HL-60/S4 treated with retinoic acid at 250 ng/mL for 4 days and 3 days (cell line): ENCODE results near the gene ZNF853.

Experiments used
- in situ Hi-C: fragments of 300-500 bp; cut with MboI; formaldehyde crosslinking; loops from 2 replicates; pipeline ENCODE4 v1.7.0; 2022; ENCODE audit warnings: low sequenced_read_pairs

The ZNF853 gene

DNA sequence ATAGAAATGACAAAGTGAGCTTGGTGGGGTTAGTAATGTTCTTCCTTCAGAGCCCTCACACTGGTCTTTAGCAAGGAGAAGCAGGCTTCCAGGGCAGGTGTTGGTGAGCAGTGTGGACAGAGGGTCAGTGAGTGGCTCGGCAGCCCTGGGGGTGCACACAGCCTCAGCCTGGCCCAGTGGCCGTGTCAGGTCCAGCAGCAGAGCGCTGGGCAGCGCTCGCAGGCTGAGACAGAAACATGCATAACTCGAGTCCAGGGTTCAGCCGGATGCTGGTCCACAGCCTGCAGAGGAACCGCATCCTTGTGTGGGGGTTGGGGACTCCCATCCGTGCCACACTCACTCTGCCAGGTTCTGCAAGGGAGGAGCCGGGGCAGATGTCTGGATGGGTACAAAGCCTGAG, 11.0 kb upstream of the ZNF853 start:
- in situ Hi-C loops = no loop called here

DNA sequence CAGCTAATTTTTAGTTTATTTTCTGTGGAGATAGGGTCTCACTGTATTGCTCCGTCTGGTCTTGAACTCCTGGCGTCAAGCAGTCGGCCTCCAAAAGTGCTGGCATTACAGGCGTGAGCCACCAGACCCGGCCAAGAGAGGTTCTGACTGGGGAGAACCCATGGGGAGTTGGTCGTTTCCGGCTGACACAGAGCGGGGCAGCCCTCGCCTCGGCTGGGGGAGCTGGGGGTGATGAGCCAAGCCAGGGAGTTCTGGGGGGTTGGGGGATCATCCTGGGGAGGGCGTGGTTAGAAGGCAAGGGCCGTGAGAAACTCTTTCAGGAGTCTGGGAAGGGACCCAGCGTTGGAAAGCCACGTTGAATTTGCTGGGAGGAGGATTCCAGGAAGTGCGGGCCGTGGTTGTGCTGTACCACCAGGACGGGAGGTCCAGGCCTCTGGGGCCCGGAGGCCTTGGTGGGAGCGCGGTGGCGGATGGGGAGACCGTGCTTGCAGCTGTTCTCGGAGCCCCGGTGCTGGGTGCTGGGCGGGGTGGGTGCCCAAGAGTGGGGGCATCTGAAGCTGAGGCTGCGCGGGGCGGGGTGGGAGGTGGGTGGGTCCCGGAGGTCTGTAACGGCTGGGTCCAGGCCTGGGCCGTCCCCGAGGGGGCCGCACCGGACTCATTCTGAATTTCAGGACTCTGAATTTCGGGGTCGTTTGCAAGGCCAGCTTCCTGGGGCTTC, 8.4 kb upstream of the ZNF853 start:
- in situ Hi-C loops = no loop called here

DNA sequence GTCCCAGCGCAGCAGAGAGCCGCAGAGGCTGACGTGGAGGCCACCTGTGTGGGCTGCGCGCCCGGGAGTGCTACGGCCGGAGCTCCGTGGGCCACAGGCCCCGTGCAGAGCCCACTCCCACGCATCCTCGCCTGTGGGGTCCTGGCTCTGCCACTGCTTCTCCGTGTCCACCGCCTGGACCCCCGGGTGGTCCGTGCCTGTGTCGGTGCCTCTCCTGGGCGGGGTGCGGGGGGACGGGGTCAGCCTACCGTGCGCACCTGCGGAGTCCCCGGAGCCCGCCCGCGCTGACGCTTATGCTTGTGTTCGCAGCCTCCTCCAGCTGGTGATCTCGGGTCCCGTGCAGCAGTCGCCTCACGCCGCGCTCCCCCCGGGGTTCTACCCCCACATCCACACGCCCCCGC, 7.8 kb upstream of the ZNF853 start:
- in situ Hi-C loops = no loop called here

DNA sequence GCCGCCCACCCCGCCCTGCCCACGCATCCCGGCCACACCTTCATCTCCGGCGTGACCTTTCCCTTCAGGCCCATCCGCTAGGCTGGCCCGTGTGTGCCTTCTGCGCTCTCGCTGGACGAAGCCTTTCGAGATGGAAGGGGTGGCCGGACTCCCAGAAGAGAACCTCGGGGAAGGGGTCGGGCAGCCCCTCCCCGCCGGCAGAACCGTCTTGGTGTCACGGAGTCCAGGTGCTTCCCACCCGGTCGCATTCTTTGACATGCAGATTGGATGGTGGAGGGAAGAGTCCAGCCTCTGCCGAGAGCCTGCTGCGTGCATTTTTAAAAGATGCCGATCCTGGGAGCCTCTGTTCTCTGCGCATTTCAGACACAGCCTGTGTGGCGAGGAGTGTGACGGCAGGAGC, 7.3 kb upstream of the ZNF853 start:
- in situ Hi-C loops = no loop called here

DNA sequence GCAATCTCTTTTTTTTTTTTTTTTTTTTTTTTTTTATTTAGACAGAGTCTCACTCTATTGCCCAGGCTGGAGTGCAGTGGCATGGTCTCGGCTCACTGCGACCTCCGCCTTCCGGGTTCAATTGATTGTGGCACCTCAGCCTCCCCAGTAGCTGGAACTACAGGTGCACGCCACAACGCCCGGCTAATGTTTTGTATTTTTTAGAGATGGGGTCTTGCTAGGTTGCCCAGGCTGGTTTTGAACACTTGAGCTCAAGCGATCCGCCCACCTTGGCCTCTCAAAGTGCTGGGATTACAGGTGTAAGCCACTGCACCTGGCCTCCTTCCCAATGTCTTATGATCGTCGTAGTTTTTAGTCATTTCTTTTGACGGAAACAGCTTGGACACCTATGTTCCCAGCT, 6.6 kb upstream of the ZNF853 start:
- in situ Hi-C loops = no loop called here

DNA sequence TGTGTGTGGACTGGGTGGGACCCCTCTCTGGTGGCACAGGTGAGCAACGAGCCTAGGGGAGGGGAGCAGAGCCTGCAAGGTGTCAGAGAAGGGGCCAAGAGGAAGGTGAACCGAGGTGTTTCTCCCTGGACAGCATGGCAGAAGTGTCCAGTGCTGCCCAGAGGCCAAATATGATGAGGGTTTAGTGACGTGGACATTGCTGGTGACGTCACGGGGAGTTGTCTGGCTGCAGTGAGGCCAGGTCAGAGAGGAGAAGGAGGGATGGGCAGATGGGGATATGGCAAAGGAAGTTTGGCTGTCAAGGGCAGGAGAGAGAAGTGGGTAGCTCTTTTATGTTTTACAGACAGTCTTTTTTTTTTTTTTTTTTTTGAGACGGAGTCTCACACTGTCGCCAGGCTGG, 2.6 kb upstream of the ZNF853 start:
- in situ Hi-C loops = no loop called here

DNA sequence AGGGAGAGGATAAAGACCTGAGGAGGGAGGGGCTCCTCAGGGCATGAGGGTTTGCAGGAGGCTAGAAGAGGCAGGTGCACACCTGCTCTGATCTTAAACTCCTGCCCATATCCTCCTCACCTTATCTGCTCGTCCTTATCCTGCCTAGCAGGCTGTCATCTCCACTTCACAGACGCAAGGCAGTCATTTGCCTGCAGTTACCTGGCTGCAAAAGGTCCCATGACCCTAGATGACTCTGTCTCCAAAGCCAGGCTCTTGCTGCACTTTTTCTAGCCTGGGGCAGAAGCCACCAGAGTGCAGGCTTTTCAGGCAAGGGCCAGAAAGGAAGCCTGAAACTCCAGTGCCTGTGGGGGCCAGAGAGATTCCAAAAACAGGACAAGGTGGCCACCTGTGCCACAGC, 1.7 kb upstream of the ZNF853 start:
- in situ Hi-C loops = no loop called here

DNA sequence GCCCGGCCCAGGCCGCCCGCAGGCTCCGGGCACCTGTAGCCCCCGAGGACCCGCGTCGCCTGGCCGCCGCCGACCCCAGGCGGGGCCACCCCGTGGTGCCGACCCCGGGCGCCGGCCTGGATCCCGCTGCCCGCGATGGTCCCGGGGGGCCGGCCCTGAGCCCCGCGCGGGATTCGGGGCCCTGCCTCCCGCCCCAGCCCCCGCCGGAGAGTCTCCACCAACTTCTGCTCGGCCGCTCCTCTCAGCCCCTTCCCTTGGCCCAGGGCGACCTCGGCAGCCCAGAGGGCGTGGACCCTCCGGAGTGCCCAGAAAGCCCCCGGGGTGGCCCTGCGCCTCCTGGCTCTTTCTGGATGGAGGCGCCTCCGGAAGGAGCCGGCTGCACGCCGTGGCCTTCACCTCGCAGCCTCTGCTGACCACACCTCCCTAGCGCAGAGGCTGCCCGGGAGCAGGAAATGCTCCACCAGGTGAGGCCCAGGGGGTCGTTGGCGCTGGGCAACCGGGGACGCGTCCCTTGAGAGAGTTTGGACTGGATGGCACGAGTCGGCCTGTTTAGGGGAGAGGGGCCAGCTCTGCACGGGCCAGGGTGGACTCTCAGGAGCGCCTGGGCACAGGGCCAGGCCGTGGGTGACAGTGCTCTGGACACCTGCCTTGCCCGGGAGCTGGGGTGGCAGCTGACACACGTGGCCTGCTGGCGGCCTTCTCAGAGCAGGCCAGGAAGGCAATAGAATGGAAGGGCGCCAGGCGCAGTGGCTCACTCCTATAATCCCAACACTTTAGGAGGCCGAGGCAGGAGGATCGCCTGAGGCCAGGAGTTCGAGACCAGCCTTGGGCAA, 529 bp downstream of the ZNF853 start:
- in situ Hi-C loops = no loop called here

DNA sequence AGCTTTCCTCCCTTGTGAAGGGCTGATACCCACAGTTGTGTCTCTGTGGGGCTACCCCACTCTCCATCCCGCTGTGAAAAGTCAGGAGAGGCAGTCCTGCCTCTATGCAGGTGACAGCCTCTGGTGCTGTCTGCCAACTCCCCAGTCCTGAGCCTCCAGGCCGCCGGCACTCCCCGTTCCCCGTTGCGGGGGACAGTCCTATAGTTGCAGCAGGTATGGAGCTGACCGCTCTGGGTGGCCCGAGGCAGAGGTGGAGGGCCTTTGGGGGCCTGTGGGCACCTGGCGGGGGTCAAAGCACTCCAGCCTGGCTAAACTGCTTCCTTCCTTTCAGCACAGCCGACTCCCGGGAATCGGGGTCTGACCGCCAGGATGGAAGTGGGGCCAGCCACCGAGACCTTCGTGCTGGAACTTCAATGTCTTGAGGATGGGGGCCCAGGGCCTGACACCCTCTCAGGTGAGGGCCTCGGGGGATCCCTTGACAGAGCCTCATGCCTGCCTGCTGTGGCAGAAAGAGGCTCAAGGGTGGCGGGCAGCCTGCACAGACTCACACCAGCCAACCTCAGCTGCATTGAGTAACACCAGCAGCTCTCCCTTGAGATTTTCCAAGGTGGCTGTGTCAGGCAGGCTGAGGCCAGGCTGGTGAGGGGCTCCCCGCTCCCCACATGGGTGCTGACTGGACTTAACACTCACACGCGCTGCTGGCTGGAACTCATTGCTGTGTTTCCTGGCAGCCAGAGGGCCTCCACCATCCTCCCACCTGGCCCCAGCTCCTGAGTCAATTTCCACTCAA, 1.6 kb downstream of the ZNF853 start:
- in situ Hi-C loops = no loop called here

DNA sequence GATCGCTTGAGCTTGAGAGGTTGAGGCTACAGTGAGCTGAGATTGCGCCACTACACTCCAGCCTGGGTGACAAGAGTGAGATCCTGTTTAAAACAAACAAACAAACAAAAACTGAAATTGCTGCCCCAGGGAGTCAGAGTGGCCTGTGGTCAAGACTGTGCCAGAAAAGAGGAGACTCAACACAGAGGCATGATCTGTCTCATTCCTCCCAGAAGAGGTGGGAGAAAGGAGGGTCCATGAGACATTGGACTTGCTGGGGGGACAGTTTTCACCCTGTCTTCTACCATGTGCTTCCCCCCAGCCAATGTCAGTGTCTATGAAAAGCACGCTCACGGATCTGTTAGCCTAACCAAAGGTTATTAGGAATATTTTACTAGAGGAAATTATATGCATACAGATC, 3.2 kb downstream of the ZNF853 start:
- in situ Hi-C loops = no loop called here

DNA sequence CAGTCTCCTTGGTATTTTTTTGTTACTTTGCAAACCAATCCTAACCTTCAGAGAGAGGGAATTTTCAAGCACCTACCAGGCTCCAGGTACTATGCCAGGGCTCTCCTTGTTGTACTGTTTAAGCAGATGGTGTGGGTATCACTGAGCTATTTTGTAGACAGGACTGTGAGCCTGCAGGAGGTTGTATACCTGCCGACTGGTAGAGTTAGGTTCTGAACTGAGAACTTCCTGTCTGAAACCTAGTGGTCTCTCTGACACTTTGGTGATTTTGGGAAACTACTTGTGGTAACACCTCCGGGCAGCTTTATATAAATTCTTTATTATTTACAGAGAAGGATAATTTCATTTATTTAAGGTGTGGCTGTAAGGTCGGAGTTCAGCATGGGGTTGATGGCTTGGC, 4.6 kb downstream of the ZNF853 start:
- in situ Hi-C loops = no loop called here

DNA sequence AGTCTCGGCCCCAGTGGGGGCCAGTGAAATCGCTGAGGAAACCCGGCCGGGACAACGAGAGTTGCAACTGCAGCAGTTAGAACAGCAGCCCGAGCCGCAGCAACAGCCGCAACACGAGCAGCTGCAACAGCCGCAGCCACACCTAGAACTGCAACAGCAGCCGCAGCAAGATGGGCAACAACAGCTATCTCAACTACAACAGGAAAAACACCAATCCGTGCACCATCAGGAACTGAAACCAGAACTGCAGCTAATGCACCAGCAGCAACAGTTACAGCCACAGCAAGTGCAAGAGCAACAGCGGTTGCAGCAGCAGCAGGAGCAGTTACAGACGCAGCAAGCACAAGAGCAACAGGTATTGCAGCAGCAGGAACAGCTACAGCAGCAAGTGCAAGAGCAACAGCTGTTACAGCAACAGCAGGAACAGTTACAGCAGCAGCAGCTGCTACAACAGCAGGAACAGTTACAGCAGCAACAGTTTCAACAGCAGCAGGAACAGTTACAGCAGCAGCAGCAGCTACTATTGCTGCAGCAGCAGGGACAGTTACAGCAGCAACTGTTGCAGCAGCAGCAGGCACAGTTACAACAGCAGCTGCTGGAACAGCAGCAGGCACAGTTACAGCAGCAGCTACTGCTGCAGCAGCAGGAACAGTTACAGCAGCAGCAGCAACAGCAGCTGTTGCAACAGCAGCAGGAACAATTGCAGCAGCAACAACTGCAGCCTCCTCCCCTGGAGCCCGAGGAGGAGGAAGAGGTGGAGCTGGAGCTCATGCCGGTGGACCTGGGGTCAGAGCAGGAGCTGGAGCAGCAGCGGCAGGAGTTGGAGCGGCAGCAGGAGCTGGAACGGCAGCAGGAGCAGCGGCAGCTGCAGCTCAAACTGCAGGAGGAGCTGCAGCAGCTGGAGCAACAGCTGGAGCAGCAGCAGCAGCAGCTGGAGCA, 6.1 kb downstream of the ZNF853 start:
- in situ Hi-C loops = no loop called here

DNA sequence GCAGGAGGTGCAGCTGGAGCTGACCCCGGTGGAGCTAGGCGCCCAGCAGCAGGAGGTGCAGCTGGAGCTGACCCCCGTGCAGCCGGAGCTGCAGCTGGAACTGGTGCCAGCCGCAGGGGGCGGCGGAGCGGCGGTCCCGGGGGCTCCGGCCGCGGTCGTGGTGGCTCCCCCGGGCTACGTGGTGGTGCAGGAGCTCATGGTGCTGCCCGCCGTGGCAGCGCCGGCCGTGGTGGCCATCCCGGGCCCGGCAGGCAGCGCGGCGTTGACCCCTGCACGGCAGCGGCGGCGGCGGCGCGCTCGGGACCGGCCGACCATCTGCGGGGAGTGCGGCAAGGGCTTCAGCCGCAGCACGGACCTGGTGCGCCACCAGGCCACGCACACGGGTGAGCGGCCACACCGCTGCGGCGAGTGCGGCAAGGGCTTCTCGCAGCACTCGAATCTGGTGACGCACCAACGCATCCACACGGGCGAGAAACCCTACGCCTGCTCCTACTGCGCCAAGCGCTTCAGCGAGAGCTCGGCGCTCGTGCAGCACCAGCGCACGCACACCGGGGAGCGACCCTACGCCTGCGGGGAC, 6.8 kb downstream of the ZNF853 start:
- in situ Hi-C loops = no loop called here

DNA sequence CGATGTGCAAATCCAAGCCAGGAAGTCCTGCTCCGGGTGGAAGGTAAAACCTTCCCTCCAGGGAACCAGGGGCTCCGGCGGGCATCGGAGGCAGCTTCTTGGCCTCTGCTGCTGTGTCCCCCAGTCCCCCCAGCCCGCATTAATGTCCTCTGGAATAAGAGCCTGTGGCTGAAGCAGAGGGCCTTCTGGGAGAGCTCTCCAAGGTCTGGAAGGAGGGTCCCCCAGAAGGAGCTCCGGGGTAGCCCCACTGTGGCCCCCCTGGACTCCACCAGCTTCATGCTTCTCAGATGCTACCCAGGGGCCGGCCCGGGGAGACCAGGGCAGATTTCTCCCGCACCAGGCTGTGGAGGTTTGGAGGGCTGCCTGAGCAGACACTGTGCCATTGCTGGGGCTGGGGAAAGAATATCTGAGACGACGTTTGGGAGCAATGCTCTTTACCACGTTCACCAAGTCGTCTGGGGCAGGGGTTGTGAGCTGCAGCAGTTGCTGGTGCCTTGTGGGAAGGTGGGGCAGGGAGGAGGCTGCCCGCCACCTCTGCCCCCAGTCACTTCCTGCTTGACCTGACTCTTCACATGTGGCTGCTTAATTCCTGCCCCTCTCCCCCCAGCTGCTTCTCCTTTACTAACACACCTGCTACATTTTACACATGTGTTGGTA, 8.3 kb downstream of the ZNF853 start:
- in situ Hi-C loops = no loop called here

DNA sequence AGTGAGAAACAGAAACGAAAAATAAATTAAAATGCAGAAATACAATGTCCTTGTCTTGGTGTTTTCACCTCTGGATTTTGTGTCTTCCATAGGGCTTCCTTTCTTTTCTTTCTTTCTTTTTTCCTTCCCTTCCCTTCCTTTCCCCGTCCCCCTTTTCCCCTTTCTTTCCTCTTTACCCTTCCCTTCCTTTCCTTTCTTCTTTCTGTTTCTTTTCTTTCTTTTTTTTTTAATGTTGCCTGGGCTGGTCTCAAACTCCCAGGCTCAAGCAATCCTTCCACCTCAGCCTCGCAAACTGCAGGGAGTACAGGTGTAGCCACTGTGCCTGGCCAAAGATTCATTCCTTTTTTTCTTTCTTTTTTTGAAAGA, 8.8 kb downstream of the ZNF853 start:
- in situ Hi-C loops = no loop called here

DNA sequence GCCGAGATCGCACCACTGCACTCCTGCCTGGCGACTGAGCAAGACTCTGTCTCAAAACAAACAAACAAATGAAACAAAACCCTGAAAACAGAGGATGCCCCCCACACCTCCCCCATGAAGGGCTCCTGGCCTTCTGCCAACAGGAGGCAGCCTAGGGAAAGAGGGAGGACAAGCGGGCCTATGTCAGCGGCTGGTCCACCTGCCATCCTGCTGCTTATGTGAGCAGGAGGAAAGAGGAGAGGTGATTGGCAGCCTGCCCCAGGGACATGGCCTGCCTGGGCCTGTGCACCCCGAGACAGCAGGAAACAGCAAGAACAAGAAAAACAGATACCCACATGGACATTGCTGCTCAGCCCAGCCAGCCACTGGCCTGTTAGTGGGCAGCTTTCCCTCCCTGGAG, 12.6 kb downstream of the ZNF853 start:
- in situ Hi-C loops = no loop called here

DNA sequence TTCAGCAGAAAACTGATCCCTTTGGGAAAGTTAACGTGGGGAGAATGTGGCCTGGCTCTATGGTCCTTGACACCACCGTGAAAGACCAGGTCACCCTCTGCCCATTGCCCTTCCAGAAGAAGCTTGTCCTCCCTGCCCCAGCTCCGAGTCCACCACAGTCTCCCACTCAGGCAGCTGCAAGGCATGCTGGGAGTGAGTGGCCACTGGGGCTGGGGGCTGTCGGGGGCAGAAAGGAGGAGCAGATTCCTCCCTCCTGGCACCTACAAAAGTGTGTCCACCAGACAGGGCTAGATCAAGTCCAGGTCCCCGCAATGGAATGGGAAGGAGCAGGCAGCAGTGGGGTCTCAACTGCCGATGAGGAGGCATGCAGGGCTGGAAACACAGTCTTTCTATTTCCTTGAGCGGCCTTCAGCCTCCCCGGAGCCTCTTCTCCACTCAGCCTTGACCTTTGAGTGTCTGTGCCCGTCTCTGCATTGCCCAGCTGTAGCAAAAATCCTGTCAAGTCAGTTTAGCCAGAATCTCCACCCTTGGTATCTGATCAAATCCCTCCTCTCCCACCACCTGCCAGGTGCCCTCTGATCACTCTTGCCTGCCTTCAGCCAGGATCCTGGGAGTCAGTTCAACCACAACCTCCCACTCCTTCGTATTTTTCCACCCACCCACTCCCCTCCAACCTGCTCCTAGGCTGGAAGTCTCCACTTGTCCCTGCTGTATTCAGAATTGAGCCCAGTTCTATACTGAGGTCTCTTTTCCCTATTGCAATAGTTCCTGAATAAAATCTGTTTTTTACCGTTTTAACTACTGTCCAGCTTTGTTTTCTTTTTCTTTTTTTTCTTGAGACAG, 14.8 kb downstream of the ZNF853 start:
- in situ Hi-C loops = no loop called here

DNA sequence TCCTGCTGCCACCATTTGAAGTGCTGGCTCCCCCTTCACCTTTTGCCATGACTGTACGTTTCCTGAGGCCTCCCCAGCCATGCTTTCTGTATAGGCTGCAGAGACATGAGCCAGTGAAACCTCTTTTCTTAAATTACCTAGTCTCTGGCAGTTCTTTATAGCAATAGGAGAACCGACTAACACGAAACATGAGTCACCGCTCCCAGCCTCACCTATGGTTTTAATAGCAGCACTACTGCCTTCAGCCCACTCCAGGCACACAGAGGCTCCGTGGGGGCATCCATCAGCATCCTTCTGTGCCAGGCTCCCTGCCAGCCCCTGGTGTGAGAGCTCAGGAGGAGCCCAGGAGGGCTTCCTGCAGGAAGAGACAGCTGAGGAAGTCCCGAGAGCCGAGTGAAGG, 16.2 kb downstream of the ZNF853 start:
- in situ Hi-C loops = no loop called here

DNA sequence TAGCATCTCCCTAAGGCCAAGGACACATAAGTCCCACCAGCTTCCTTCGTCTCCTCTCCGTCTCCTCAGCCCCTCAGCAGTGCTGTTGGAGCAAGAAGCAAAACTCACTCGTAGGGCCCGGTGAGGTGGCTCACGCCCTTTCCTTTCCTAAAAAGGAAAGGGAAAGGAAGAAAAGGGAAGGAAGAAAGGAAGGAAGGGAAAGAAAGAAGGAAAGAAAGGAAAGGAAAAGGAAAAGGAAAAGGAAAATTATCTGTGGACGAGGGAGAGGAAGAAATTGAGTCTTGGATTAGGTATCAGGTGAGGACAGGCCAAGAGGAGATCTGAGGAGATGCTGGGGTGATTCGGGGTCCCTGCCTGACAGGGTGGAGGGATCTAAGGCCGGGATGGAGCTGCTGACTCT, 18.6 kb downstream of the ZNF853 start:
- in situ Hi-C loops = no loop called here
